Measurements from ENCODE around the gene LRFN4. TPM values are rescaled to one million over a fixed set of nuclear protein-coding genes. Genes with fewer than 3 reads are reported as not detected.
A peak's percentile ranks its signal among the peaks of the same experiment; 100 is the strongest.

The LRFN4 gene
- total and polyA plus RNA-seq, 2 of the 13 experiments (the other 11 are each of a cell fraction or from before 2014, with no cell fraction given): 1.3 to 6.8 TPM

DNA sequence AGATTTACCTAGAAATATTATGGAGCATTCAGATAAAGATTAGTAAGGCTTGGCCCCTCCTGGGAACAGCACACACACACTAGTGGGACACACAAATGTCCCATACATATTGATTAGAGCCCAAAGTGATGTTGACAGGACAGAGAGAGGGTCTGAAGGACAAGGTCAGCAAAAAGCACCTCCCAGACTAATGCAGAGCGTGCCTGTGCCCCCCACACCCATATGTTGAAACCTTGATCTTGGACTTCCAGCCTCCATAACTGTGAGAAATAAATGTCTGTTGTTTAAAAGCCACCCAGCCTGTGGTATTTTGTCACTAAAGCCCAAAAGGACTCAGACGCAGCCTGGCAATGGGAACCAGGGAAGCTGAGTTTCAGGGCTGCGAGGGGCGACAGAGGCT is 27.6 kb downstream of the LRFN4 start (continued):
- TF ChIP-seq ZNF609 (CRISPR knock-in tag; IDR thresholded peaks at IDR 0.05; ENCODE audit: borderline replicate concordance): peak; percentile 31; the same call in 1 of the 2 replicates
- TF ChIP-seq ZNF788 (CRISPR knock-in tag; IDR thresholded peaks at IDR 0.05; ENCODE audit: borderline replicate concordance): no peak
- no peak for TF ChIP-seq RXRA (CRISPR knock-in tag; IDR thresholded peaks at IDR 0.05)
- no peak for TF ChIP-seq ADNP (CRISPR knock-in tag; IDR thresholded peaks at IDR 0.05)
- TF ChIP-seq, protein P1, sequence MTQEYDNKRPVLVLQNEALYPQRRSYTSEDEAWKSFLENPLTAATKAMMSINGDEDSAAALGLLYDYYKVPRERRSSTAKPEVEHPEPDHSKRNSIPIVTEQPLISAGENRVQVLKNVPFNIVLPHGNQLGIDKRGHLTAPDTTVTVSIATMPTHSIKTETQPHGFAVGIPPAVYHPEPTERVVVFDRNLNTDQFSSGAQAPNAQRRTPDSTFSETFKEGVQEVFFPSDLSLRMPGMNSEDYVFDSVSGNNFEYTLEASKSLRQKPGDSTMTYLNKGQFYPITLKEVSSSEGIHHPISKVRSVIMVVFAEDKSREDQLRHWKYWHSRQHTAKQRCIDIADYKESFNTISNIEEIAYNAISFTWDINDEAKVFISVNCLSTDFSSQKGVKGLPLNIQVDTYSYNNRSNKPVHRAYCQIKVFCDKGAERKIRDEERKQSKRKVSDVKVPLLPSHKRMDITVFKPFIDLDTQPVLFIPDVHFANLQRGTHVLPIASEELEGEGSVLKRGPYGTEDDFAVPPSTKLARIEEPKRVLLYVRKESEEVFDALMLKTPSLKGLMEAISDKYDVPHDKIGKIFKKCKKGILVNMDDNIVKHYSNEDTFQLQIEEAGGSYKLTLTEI (CRISPR knock-in tag; conservative IDR thresholded peaks at IDR 0.05): no peak
- TF ChIP-seq, protein P2, sequence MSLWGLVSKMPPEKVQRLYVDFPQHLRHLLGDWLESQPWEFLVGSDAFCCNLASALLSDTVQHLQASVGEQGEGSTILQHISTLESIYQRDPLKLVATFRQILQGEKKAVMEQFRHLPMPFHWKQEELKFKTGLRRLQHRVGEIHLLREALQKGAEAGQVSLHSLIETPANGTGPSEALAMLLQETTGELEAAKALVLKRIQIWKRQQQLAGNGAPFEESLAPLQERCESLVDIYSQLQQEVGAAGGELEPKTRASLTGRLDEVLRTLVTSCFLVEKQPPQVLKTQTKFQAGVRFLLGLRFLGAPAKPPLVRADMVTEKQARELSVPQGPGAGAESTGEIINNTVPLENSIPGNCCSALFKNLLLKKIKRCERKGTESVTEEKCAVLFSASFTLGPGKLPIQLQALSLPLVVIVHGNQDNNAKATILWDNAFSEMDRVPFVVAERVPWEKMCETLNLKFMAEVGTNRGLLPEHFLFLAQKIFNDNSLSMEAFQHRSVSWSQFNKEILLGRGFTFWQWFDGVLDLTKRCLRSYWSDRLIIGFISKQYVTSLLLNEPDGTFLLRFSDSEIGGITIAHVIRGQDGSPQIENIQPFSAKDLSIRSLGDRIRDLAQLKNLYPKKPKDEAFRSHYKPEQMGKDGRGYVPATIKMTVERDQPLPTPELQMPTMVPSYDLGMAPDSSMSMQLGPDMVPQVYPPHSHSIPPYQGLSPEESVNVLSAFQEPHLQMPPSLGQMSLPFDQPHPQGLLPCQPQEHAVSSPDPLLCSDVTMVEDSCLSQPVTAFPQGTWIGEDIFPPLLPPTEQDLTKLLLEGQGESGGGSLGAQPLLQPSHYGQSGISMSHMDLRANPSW (CRISPR knock-in tag; IDR thresholded peaks at IDR 0.05; ENCODE audit: borderline replicate concordance): no peak
- TF ChIP-seq KLF12 (CRISPR knock-in tag; IDR thresholded peaks at IDR 0.05; ENCODE audit: borderline replicate concordance): no peak
- TF ChIP-seq ZNF7 (CRISPR knock-in tag; IDR thresholded peaks at IDR 0.05): no peak
- TF ChIP-seq, protein P3, sequence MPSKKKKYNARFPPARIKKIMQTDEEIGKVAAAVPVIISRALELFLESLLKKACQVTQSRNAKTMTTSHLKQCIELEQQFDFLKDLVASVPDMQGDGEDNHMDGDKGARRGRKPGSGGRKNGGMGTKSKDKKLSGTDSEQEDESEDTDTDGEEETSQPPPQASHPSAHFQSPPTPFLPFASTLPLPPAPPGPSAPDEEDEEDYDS (CRISPR knock-in tag; IDR thresholded peaks at IDR 0.05): no peak
- TF ChIP-seq ZMYM3 (CRISPR knock-in tag; IDR thresholded peaks at IDR 0.05): no peak; the same call in 1 of the 2 replicates
- peak; percentile 58; the same call in 1 of the 2 replicates for TF ChIP-seq NCOR1 (IDR thresholded peaks at IDR 0.05; ENCODE audit: borderline replicate concordance, low read length)
- 0 out of 2 replicates have a peak, but pooled peaks have one; percentile 11 for TF ChIP-seq BHLHE40 (IDR thresholded peaks at IDR 0.05; ENCODE audit: low read length)
- TF ChIP-seq, protein P4, sequence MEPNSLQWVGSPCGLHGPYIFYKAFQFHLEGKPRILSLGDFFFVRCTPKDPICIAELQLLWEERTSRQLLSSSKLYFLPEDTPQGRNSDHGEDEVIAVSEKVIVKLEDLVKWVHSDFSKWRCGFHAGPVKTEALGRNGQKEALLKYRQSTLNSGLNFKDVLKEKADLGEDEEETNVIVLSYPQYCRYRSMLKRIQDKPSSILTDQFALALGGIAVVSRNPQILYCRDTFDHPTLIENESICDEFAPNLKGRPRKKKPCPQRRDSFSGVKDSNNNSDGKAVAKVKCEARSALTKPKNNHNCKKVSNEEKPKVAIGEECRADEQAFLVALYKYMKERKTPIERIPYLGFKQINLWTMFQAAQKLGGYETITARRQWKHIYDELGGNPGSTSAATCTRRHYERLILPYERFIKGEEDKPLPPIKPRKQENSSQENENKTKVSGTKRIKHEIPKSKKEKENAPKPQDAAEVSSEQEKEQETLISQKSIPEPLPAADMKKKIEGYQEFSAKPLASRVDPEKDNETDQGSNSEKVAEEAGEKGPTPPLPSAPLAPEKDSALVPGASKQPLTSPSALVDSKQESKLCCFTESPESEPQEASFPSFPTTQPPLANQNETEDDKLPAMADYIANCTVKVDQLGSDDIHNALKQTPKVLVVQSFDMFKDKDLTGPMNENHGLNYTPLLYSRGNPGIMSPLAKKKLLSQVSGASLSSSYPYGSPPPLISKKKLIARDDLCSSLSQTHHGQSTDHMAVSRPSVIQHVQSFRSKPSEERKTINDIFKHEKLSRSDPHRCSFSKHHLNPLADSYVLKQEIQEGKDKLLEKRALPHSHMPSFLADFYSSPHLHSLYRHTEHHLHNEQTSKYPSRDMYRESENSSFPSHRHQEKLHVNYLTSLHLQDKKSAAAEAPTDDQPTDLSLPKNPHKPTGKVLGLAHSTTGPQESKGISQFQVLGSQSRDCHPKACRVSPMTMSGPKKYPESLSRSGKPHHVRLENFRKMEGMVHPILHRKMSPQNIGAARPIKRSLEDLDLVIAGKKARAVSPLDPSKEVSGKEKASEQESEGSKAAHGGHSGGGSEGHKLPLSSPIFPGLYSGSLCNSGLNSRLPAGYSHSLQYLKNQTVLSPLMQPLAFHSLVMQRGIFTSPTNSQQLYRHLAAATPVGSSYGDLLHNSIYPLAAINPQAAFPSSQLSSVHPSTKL (CRISPR knock-in tag; IDR thresholded peaks at IDR 0.05): peak; percentile 62; the same call in 1 of the 2 replicates
- TF ChIP-seq ZNF792 (CRISPR knock-in tag; IDR thresholded peaks at IDR 0.05): no peak
- no peak for TF ChIP-seq LCORL (IDR thresholded peaks at IDR 0.05)
- peak; percentile 76 for TF ChIP-seq LCORL (CRISPR knock-in tag; IDR thresholded peaks at IDR 0.05)
